Fibroblast of villous mesenchyme (primary cell): Measurements from ENCODE around the gene MED17. TPM values are rescaled to one million over a fixed set of nuclear protein-coding genes. Genes with fewer than 3 reads are reported as not detected.
"Not testable (repeated sequence)": the region's sequence is repeated elsewhere in the genome, so short reads cannot be mapped to it uniquely, and the experiment has no call there.

Experiments used
- DNase-seq: peaks from one replicate; pipeline ENCODE4 v3.0.0-alpha.2; 2010; ENCODE audit warnings: low read depth
- H3K4me3 ChIP-seq: 2 replicates; pipeline ENCODE4 v1.5.1; 2011; ENCODE audit warnings: low read depth, mild to moderate bottlenecking, low read length
- total RNA-seq: library from RNA; depleted of rRNA; stranded (reverse); fragments of >200 nt; gene quantifications from 2 replicates; pipeline ENCODE4 v1.2.3, GENCODE V29; 2012
- TF ChIP-seq, protein P1 (sequence below): IDR thresholded peaks from 2 replicates; pipeline ENCODE4 v1.5.1; 2012; ENCODE audit warnings: low read depth, mild to moderate bottlenecking, low read length; ENCODE audit not compliant: insufficient read depth

Gene MED17
- total RNA-seq, 1 donor = 39.3 TPM

DNA sequence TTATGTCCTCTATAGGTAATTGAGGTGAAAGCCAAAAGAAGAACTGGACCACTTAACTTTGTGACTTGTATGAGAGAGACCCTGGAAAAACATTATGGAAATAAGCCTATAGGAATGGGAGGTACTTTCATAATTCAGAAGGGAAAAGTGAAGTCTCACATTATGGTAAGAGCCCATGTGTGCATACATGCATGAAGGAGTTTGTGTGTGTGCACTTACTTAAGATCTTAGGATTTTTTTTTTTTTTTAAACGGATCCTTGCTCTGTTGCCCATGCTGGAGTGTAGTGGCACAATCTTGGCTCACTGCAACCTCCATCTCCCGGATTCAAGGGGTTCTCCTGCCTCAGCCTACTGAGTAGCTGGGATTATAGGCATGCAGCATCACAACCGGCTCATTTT, 26.8 kb upstream of the MED17 start:
- TF ChIP-seq, protein P1, sequence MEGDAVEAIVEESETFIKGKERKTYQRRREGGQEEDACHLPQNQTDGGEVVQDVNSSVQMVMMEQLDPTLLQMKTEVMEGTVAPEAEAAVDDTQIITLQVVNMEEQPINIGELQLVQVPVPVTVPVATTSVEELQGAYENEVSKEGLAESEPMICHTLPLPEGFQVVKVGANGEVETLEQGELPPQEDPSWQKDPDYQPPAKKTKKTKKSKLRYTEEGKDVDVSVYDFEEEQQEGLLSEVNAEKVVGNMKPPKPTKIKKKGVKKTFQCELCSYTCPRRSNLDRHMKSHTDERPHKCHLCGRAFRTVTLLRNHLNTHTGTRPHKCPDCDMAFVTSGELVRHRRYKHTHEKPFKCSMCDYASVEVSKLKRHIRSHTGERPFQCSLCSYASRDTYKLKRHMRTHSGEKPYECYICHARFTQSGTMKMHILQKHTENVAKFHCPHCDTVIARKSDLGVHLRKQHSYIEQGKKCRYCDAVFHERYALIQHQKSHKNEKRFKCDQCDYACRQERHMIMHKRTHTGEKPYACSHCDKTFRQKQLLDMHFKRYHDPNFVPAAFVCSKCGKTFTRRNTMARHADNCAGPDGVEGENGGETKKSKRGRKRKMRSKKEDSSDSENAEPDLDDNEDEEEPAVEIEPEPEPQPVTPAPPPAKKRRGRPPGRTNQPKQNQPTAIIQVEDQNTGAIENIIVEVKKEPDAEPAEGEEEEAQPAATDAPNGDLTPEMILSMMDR = no peak
- DNase-seq = no peak

DNA sequence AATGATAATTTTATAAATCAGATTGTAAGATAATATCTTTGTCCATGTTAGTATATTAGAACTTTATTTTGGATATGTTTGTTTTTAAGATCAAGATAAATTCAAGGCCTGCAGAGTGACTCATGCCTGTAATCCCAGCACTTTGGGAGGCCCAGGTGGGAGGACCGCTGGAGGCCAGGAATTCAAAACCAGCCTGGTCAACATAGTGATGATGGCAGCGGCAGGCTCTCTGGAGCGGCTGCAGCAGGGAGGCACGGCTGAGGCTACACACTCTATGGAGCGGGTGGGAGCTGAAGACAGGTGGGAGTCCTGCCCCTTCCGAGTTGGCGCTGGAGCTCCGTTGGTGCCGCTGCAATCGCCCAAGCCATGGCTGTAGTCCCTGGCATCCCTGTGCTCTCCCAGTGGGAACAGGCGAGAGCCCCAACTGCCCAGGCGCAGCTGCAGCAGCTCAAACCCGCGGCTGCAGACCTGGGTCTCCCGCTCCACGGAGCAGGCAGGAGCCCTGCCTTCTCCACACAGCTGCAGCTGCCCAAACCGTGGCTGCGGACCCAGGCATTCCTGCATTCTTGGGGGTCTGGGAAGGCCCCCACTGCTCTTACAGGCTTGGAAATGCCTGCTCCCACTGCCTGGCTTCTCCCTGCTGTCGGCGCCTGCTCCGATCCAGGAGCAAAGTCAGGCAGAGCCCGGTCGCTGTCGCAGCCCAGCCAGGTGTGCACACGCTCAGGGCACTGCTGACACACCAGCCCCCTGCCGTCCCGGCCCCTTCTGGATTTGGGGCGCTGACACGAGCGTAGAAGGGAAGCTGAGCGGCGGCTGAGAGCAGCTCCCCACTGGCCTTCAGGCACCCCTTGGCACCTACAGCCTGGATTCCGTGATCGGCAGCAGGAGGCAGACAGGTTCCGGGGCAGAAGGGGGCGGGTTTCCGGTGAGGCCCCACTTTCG, 25.9 kb upstream of the MED17 start:
- no peak overlapping the region for H3K4me3 ChIP-seq
- TF ChIP-seq, protein P1 = no peak
- DNase-seq = no peak

More for the DNA sequence above, 26.8 kb upstream of the MED17 start:
- H3K4me3 ChIP-seq = no peak overlapping the region

DNA sequence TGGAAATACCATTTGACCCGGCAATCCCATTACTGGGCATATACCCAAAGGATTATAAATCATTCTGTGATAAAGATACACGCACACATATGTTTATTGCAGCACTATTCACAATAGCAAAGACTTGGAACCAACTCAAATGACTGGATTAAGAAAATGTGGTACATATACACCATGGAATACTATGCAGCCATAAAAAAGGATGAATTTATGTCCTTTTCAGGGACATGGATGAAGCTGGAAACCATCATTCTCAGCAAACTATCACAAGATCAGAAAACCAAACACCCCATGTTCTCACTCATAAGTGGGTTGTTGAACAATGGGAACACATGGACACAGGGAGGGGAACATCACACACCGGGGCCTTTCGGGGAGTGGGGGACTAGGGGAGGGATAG, 25.0 kb upstream of the MED17 start:
- not testable (repeated sequence) for H3K4me3 ChIP-seq, DNase-seq

DNA sequence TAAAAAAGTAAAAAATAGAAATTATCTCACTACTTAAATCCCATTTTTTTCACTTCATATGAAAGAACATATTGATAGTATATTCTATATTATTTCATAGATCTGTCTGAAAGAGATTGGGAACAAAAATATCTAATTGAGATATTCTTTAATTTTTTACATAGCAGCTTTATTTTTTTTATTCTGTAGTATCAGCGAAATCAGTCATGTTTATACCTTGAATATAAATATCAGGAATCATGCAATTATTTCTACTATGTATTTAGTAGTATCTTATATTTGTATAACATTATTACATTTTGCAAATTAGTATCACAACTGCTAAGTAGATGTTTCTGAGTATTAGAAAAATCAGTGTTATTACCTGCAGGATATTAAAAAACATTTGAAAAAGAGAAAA, 22.2 kb upstream of the MED17 start:
- H3K4me3 ChIP-seq = no peak overlapping the region
- DNase-seq = no peak
- TF ChIP-seq, protein P1 = no peak

DNA sequence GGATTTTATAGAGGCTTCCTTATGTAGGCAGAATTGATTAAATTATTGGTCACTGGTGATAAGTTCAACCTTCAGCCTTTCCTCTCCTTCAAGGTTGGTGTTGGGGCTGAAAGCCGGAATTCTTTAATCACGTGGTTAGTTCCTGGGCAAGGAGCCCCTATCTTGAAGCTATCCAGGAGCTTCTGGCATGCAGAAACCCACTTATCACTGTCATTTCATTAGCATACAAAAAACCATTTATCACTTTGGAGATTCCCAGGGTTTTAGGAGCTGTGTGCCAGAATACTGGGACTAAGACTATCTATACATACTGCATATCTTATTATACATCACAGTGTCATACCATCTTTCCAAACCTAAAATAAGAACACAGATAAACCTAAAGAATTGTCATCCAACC, 18.5 kb upstream of the MED17 start:
- DNase-seq = no peak
- no peak overlapping the region for H3K4me3 ChIP-seq
- TF ChIP-seq, protein P1 = no peak

DNA sequence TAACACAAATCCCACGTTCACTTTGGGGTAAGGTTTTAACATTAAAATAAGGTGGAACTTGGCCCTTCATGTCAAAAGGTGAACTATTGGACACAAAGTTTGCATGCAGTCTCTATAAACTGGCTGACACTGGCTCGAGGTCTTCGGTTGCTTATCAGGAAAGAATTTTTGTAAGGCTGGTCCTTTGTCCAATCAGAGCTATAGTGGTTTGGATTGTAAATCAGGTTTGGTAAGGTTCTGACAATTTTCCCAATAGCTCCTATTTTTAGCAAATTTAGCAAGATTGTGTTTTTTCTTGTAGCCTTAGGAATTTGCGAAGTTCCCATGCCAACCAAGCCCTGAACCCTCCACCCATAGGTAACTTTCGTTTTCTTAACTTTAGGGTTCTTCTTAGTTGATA, 17.6 kb upstream of the MED17 start:
- no peak overlapping the region for H3K4me3 ChIP-seq
- TF ChIP-seq, protein P1 = no peak
- DNase-seq = no peak

DNA sequence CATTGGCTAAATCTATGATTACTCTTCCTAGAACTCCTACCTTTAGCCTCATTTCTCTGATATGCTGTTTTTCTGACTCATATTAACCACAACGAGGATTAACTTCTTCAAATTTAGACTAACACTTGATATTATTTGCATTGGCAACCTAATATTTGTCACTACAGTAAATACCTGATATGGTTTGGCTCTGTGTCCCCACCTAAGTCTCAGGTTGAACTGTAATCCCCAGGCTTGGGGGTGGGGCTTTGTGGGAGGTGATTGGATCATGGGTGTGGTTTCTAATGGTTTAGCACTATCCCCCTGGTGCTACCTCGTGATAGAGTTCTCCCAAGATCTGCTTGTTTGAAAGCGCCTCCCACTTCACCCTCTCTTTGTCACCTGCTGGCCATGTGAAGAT, 17.1 kb upstream of the MED17 start:
- no peak for DNase-seq
- TF ChIP-seq, protein P1 = no peak
- H3K4me3 ChIP-seq = no peak overlapping the region
